Neuronal stem cell (in vitro differentiated cells): ENCODE measurements around the gene OLFML2B.

Source experiments
- DNase-seq: peaks from one replicate; pipeline ENCODE4 v3.0.0-alpha.2; 2013; ENCODE audit warnings: low spot score
- H2AFZ ChIP-seq: one replicate; pipeline ENCODE4 v1.6.1; 2013; ENCODE audit warnings: mild to moderate bottlenecking, low read length, inconsistent platforms
- H2AK5ac ChIP-seq: 2 replicates; pipeline ENCODE4 v1.6.1; 2013; ENCODE audit warnings: low read depth, mild to moderate bottlenecking, inconsistent platforms, low read length, moderate library complexity, mixed read lengths
- H2BK120ac ChIP-seq: 2 replicates; pipeline ENCODE4 v1.6.1; 2013; ENCODE audit warnings: low read depth, mild to moderate bottlenecking, inconsistent platforms, low read length, moderate library complexity, mixed read lengths
- H2BK12ac ChIP-seq: one replicate; pipeline ENCODE4 v1.6.1; 2013; ENCODE audit warnings: low read length, inconsistent platforms
- H2BK15ac ChIP-seq: 2 replicates; pipeline ENCODE4 v1.6.1; 2013; ENCODE audit warnings: mild to moderate bottlenecking, low read length, inconsistent platforms, mixed read lengths
- H2BK5ac ChIP-seq: one replicate; pipeline ENCODE4 v1.6.1; 2013; ENCODE audit warnings: inconsistent platforms, mild to moderate bottlenecking, low read length, moderate library complexity
- H3K14ac ChIP-seq: one replicate; pipeline ENCODE4 v1.6.1; 2013; ENCODE audit warnings: low read length, inconsistent platforms
- H3K18ac ChIP-seq: 2 replicates; pipeline ENCODE4 v1.6.1; 2013; ENCODE audit warnings: low read length, inconsistent platforms
- H3K23ac ChIP-seq: 2 replicates; pipeline ENCODE4 v1.6.1; 2013; ENCODE audit warnings: low read depth, mild to moderate bottlenecking, mixed read lengths, low read length, inconsistent platforms; ENCODE audit not compliant: poor library complexity
- H3K27ac ChIP-seq: replicated peaks from 3 replicates; pipeline ENCODE4 v1.5.1; 2013; ENCODE audit warnings: low read length, inconsistent platforms
- H3K27me3 ChIP-seq, 3 experiments: 2 replicates each; pipeline ENCODE4 v1.6.1; 2013; ENCODE audit warnings: low read length in 3 of 3, mild to moderate bottlenecking in 2 of 3, inconsistent platforms in 1 of 3, low read depth in 1 of 3, mixed read lengths in 1 of 3, moderate library complexity in 1 of 3; ENCODE audit not compliant: control insufficient read depth in 3 of 3, insufficient read depth in 3 of 3
- H3K36me3 ChIP-seq, 2 donors: replicated peaks in 1 of 2; 2 replicates each; pipeline ENCODE4 v1.6.1; 2013; ENCODE audit warnings: low read length in 2 of 2; ENCODE audit not compliant: control insufficient read depth in 2 of 2, insufficient read depth in 2 of 2
- H3K4ac ChIP-seq: 2 replicates; pipeline ENCODE4 v1.6.1; 2013; ENCODE audit warnings: inconsistent platforms, mild to moderate bottlenecking, low read length, moderate library complexity
- H3K4me1 ChIP-seq, 2 donors: 1 replicate in 1 of 2; 2 replicates in 1 of 2; pipeline ENCODE4 v1.6.1; 2013; ENCODE audit warnings: low read length in 2 of 2, low read depth in 1 of 2; ENCODE audit not compliant: control insufficient read depth in 2 of 2, insufficient read depth in 1 of 2
- H3K4me2 ChIP-seq: one replicate; pipeline ENCODE4 v1.6.1; 2013; ENCODE audit warnings: mild to moderate bottlenecking, low read length, inconsistent platforms; ENCODE audit not compliant: insufficient read depth, poor library complexity, severe bottlenecking
- H3K4me3 ChIP-seq, 2 donors: 2 replicates each; pipeline ENCODE4 v1.5.1; 2013; ENCODE audit warnings: low read length in 2 of 2, mild to moderate bottlenecking in 2 of 2, inconsistent platforms in 1 of 2, moderate library complexity in 1 of 2
- H3K79me1 ChIP-seq: one replicate; pipeline ENCODE4 v1.6.1; 2013; ENCODE audit warnings: low read depth, mild to moderate bottlenecking, inconsistent platforms, low read length, moderate library complexity
- H3K9ac ChIP-seq: one replicate; pipeline ENCODE4 v1.6.1; 2013; ENCODE audit warnings: mild to moderate bottlenecking, low read depth, low read length, inconsistent platforms; ENCODE audit not compliant: poor library complexity
- H3K9me3 ChIP-seq, 2 donors: replicated peaks in 1 of 2; 2 replicates each; pipeline versions ENCODE3 to v1.6.1; 2013; ENCODE audit warnings: low read length in 2 of 2, mild to moderate bottlenecking in 2 of 2, inconsistent platforms in 1 of 2, low read depth in 1 of 2, mixed read lengths in 1 of 2, moderate library complexity in 1 of 2; ENCODE audit not compliant: control insufficient read depth in 2 of 2, insufficient read depth in 1 of 2
- H4K8ac ChIP-seq: one replicate; pipeline ENCODE4 v1.6.1; 2013; ENCODE audit warnings: low read depth, mild to moderate bottlenecking, inconsistent platforms, low read length, moderate library complexity
- H4K91ac ChIP-seq: one replicate; pipeline ENCODE4 v1.6.1; 2013; ENCODE audit warnings: low read length, low read depth, mild to moderate bottlenecking, inconsistent platforms; ENCODE audit not compliant: poor library complexity
- WGBS, 2 donors: extraction: QIAGEN DNeasy Blood & Tissue Kit; methylation state at CpG; one replicate each; pipeline ENCODE4 v1.1.7; 2013; ENCODE audit warnings: missing lambda C conversion rate in 2 of 2, mixed read lengths in 1 of 2; ENCODE audit not compliant: insufficient read length in 2 of 2, insufficient replicate concordance in 1 of 2; ENCODE audit errors: extremely low coverage in 2 of 2; 5-methylcytosine and 5-hydroxymethylcytosine counted together

Gene OLFML2B

GRCh38 chr1:162009501-162010174 is 14.0 kb downstream of the OLFML2B start:
- WGBS, 2 donors: no CpG with 5 or more reads among the region's 9 CpGs
- DNase-seq: no peak

GRCh38 chr1:162008799-162009198 is 14.9 kb downstream of the OLFML2B start:
- Histone ChIP-seq H3K4me2 (no peak overlapping the region), H3K18ac (no peak overlapping the region), H3K4me3 (no peak overlapping the region), H3K14ac (no peak overlapping the region), H4K8ac (no peak overlapping the region), H2BK120ac (no peak overlapping the region), H3K27ac (no peak overlapping the region), H3K9ac (no peak overlapping the region), H3K27me3 (no peaks in the 10 kb centered on the region), H3K36me3 (no peaks in the 10 kb centered on the region), H2BK12ac (no peak overlapping the region), H3K4me1 (no peaks in the 10 kb centered on the region), H4K91ac (no peak overlapping the region), H3K23ac (no peak overlapping the region), H3K4ac (no peak overlapping the region), H3K79me1 (no peaks in the 10 kb centered on the region), H3K9me3 (peaks cover 2 to 8% of the 10 kb centered on the region in 2 donors), H2BK15ac (no peak overlapping the region), H2AFZ (no peak overlapping the region), H2AK5ac (no peak overlapping the region), H2BK5ac (no peak overlapping the region)
- no CpG with 5 or more reads among the region's 5 CpGs for WGBS, 2 donors
- DNase-seq: no peak

More at GRCh38 chr1:162009501-162010174, 14.0 kb downstream of the OLFML2B start:
- Histone ChIP-seq H2AK5ac (no peak overlapping the region), H3K27ac (no peak overlapping the region), H3K4me2 (no peak overlapping the region), H2BK120ac (no peak overlapping the region), H2BK15ac (no peak overlapping the region), H3K18ac (no peak overlapping the region), H4K91ac (no peak overlapping the region), H3K9ac (no peak overlapping the region), H3K36me3 (no peaks in the 10 kb centered on the region), H2BK12ac (no peak overlapping the region), H3K4me1 (no peaks in the 10 kb centered on the region), H2AFZ (no peak overlapping the region), H3K9me3 (peaks cover 2 to 8% of the 10 kb centered on the region in 2 donors), H3K4me3 (no peak overlapping the region), H2BK5ac (no peak overlapping the region), H3K14ac (peak overlapping the region; percentile 15), H3K23ac (no peak overlapping the region), H3K4ac (no peak overlapping the region), H3K79me1 (no peaks in the 10 kb centered on the region), H4K8ac (no peak overlapping the region), H3K27me3 (no peaks in the 10 kb centered on the region)

GRCh38 chr1:162007466-162007865 is 16.2 kb downstream of the OLFML2B start:
- Histone ChIP-seq H3K9me3 (no peaks in the 10 kb centered on the region), H2BK120ac (no peak overlapping the region), H3K36me3 (no peaks in the 10 kb centered on the region), H3K27me3 (no peaks in the 10 kb centered on the region), H3K14ac (no peak overlapping the region), H3K79me1 (no peaks in the 10 kb centered on the region), H3K4me2 (no peak overlapping the region), H4K8ac (no peak overlapping the region), H3K4me1 (no peaks in the 10 kb centered on the region), H2BK15ac (no peak overlapping the region), H3K9ac (no peak overlapping the region), H2BK12ac (no peak overlapping the region), H3K18ac (no peak overlapping the region), H2AK5ac (no peak overlapping the region), H3K23ac (no peak overlapping the region), H3K27ac (no peak overlapping the region), H4K91ac (no peak overlapping the region), H2AFZ (no peak overlapping the region), H3K4me3 (no peak overlapping the region), H3K4ac (no peak overlapping the region), H2BK5ac (no peak overlapping the region)
- WGBS, 2 donors: no CpG with 5 or more reads among the region's 3 CpGs
- DNase-seq: no peak

- no peak overlapping the region for H2BK5ac ChIP-seq
- no CpG with 5 or more reads among the region's 6 CpGs for WGBS, 2 donors
- no peak overlapping the region for H2BK12ac ChIP-seq
- no peak overlapping the region for H2AFZ ChIP-seq
- no peak overlapping the region for H3K23ac ChIP-seq
- H3K4me1 ChIP-seq: no peaks in the 10 kb centered on the region
- H3K4me2 ChIP-seq: no peak overlapping the region
- H3K9ac ChIP-seq: no peak overlapping the region
- no peaks in the 10 kb centered on the region for H3K36me3 ChIP-seq
- H3K27me3 ChIP-seq: no peaks in the 10 kb centered on the region
- no peak overlapping the region for H2AK5ac ChIP-seq
- no peak overlapping the region for H2BK120ac ChIP-seq
- no peak overlapping the region for H3K4me3 ChIP-seq
- no peak overlapping the region for H3K27ac ChIP-seq
- H3K4ac ChIP-seq: no peak overlapping the region
- H4K91ac ChIP-seq: no peak overlapping the region
- DNase-seq: no peak
- no peaks in the 10 kb centered on the region for H3K9me3 ChIP-seq
- H3K18ac ChIP-seq: no peak overlapping the region
- no peak overlapping the region for H4K8ac ChIP-seq
- H3K14ac ChIP-seq: no peak overlapping the region
- H2BK15ac ChIP-seq: no peak overlapping the region
- H3K79me1 ChIP-seq: no peaks in the 10 kb centered on the region
Measured at GRCh38 chr1:162006081-162006480, 17.6 kb downstream of the OLFML2B start.
